GM23338 (cell line): Measurements from ENCODE around the gene FAM174A. TPM values are rescaled to one million over a fixed set of nuclear protein-coding genes. Genes with fewer than 3 reads are reported as not detected.

Source experiments
- ATAC-seq: fragments of 200-7000 bp; cut with Tn5 transposase; 3 replicates; pipeline ENCODE4 v1.9.1; 2020
- DNase-seq: peaks from one replicate; pipeline ENCODE4 v3.0.0-alpha.2; 2015; ENCODE audit warnings: low spot score
- H2AFZ ChIP-seq: fragments of 200-600 bp; sonication (generic); 2 replicates; pipeline ENCODE4 v1.8.0; 2016; ENCODE audit warnings: antibody characterized with exemption, mild to moderate bottlenecking, moderate library complexity
- H3F3A ChIP-seq: fragments of 200-600 bp; sonication (generic); replicated peaks from 2 replicates; pipeline ENCODE4 v1.8.0; 2017; ENCODE audit warnings: antibody characterized with exemption, mixed run types, low read depth
- H3K27ac ChIP-seq: fragments of 200-600 bp; sonication (generic); 2 replicates; pipeline ENCODE4 v1.6.1; 2016; ENCODE audit warnings: low read depth
- H3K27me3 ChIP-seq: fragments of 200-600 bp; sonication (generic); 2 replicates; pipeline ENCODE4 v1.8.0; 2016; ENCODE audit warnings: mild to moderate bottlenecking, mixed run types, moderate library complexity; ENCODE audit not compliant: insufficient read depth
- H3K36me3 ChIP-seq: fragments of 200-600 bp; sonication (generic); 2 replicates; pipeline ENCODE4 v1.8.0; 2016; ENCODE audit warnings: mild to moderate bottlenecking; ENCODE audit not compliant: insufficient read depth
- H3K4me1 ChIP-seq: fragments of 200-600 bp; sonication (generic); 2 replicates; pipeline ENCODE4 v1.8.0; 2016; ENCODE audit warnings: mild to moderate bottlenecking, moderate library complexity; ENCODE audit not compliant: insufficient read depth
- H3K4me2 ChIP-seq: fragments of 200-600 bp; sonication (generic); 2 replicates; pipeline ENCODE4 v1.7.1; 2017; ENCODE audit warnings: mixed run types
- H3K4me3 ChIP-seq: fragments of 200-600 bp; sonication (generic); 2 replicates; pipeline ENCODE4 v1.6.1; 2016; ENCODE audit warnings: mixed run types
- H3K79me2 ChIP-seq: fragments of 200-600 bp; sonication (generic); replicated peaks from 2 replicates; pipeline ENCODE4 v1.8.0; 2017; ENCODE audit warnings: mild to moderate bottlenecking; ENCODE audit not compliant: insufficient read depth
- H3K9me2 ChIP-seq: fragments of 200-600 bp; sonication (generic); 2 replicates; pipeline ENCODE4 v1.8.0; 2017; ENCODE audit not compliant: insufficient read depth
- H4K20me1 ChIP-seq: fragments of 200-600 bp; sonication (generic); replicated peaks from 2 replicates; pipeline ENCODE4 v1.8.0; 2017; ENCODE audit warnings: mild to moderate bottlenecking; ENCODE audit not compliant: insufficient read depth
- H3K27ac Mint-ChIP-seq: 2 replicates; pipeline ENCODE4 v1.8.0; 2020; ENCODE audit warnings: inconsistent platforms, mild to moderate bottlenecking, moderate library complexity, mixed read lengths
- H3K27me3 Mint-ChIP-seq: 3 replicates; pipeline ENCODE4 v1.8.0; 2022; ENCODE audit warnings: low read depth, mild to moderate bottlenecking, moderate library complexity, mixed read lengths, inconsistent platforms; ENCODE audit not compliant: insufficient read depth, poor library complexity
- H3K36me3 Mint-ChIP-seq: 3 replicates; pipeline ENCODE4 v1.8.0; 2021; ENCODE audit warnings: low read depth, mild to moderate bottlenecking, inconsistent platforms, moderate library complexity, mixed read lengths
- H3K4me1 Mint-ChIP-seq: 3 replicates; pipeline ENCODE4 v1.8.0; 2020; ENCODE audit warnings: mild to moderate bottlenecking, inconsistent platforms, mixed read lengths
- H3K4me3 Mint-ChIP-seq: 3 replicates; pipeline ENCODE4 v1.8.0; 2021; ENCODE audit warnings: moderate library complexity, mild to moderate bottlenecking, inconsistent platforms, mixed read lengths
- H3K9me3 Mint-ChIP-seq: 3 replicates; pipeline ENCODE4 v1.8.0; 2020; ENCODE audit warnings: moderate library complexity, mild to moderate bottlenecking, inconsistent platforms, mixed read lengths
- CREB1 ChIP-seq: fragments of 250-450 bp; sonication (Bioruptor Pico); IDR thresholded peaks from 2 replicates; pipeline ENCODE4 v1.5.0; 2020; ENCODE audit warnings: low read depth, mild to moderate bottlenecking, moderate library complexity
- ETS1 ChIP-seq: IDR thresholded peaks from 2 replicates; pipeline ENCODE4 v1.6.1; 2016; ENCODE audit warnings: antibody characterized with exemption
- EZH2 ChIP-seq: fragments of 200-600 bp; sonication (generic); IDR thresholded peaks from one replicate; pipeline ENCODE4 v1.8.0; 2017; ENCODE audit warnings: antibody characterized with exemption, mild to moderate bottlenecking, low read depth; ENCODE audit not compliant: unreplicated experiment
- EZH2phosphoT487 ChIP-seq: fragments of 200-600 bp; sonication (generic); IDR thresholded peaks from one replicate; pipeline ENCODE4 v1.8.1; 2018; ENCODE audit warnings: antibody characterized with exemption; ENCODE audit not compliant: unreplicated experiment
- JUNB ChIP-seq: IDR thresholded peaks from one replicate; pipeline ENCODE4 v1.6.1; 2016; ENCODE audit warnings: antibody characterized with exemption; ENCODE audit not compliant: unreplicated experiment
- NANOG ChIP-seq: IDR thresholded peaks from 2 replicates; pipeline ENCODE4 v1.6.1; 2016; ENCODE audit warnings: antibody characterized with exemption, borderline replicate concordance
- POLR2AphosphoS5 ChIP-seq: IDR thresholded peaks from 2 replicates; pipeline ENCODE4 v1.6.1; 2016; ENCODE audit warnings: antibody characterized with exemption, low read depth
- STAT1 ChIP-seq: IDR thresholded peaks from one replicate; pipeline ENCODE4 v1.6.1; 2016; ENCODE audit warnings: antibody characterized with exemption; ENCODE audit not compliant: unreplicated experiment
- ZNF114 ChIP-seq: fragments of 250-450 bp; sonication (Bioruptor Pico); IDR thresholded peaks from 2 replicates; pipeline ENCODE4 v1.5.0; 2020; ENCODE audit warnings: mild to moderate bottlenecking, moderate library complexity
- ZNF331 ChIP-seq: fragments of 250-450 bp; sonication (Bioruptor Pico); IDR thresholded peaks from 2 replicates; pipeline ENCODE4 v1.5.0; 2020; ENCODE audit warnings: low read depth, mild to moderate bottlenecking, moderate library complexity
- polyA plus RNA-seq: library from polyadenylated mRNA; unstranded; fragments of >200 nt; fragmentation: Nextera tagmentation; extraction: Ambion mirVana; gene quantifications from 2 replicates; pipeline ENCODE4 v1.2.1, GENCODE V29; 2016
- total RNA-seq: library from RNA; depleted of rRNA; stranded (reverse); fragments of >200 nt; shearing (Covaris generic); gene quantifications from 2 replicates; pipeline ENCODE4 v1.2.3, GENCODE V29; 2014
- TF ChIP-seq, protein P1 (sequence below): IDR thresholded peaks from one replicate; pipeline ENCODE4 v1.6.1; 2018; ENCODE audit warnings: antibody characterized with exemption; ENCODE audit not compliant: unreplicated experiment
- TF ChIP-seq, protein P2 (sequence below): fragments of 250-450 bp; sonication (Bioruptor Pico); IDR thresholded peaks from 2 replicates; pipeline ENCODE4 v1.5.0; 2020; ENCODE audit warnings: mild to moderate bottlenecking, moderate library complexity

Gene FAM174A
- total and polyA plus RNA-seq, 2 experiments from 2014 or later, result 5.6 to 9.5 TPM

GRCh38 chr5:100595812-100596173 is 60.6 kb downstream of the FAM174A start (continued):
- TF ChIP-seq, protein P1, sequence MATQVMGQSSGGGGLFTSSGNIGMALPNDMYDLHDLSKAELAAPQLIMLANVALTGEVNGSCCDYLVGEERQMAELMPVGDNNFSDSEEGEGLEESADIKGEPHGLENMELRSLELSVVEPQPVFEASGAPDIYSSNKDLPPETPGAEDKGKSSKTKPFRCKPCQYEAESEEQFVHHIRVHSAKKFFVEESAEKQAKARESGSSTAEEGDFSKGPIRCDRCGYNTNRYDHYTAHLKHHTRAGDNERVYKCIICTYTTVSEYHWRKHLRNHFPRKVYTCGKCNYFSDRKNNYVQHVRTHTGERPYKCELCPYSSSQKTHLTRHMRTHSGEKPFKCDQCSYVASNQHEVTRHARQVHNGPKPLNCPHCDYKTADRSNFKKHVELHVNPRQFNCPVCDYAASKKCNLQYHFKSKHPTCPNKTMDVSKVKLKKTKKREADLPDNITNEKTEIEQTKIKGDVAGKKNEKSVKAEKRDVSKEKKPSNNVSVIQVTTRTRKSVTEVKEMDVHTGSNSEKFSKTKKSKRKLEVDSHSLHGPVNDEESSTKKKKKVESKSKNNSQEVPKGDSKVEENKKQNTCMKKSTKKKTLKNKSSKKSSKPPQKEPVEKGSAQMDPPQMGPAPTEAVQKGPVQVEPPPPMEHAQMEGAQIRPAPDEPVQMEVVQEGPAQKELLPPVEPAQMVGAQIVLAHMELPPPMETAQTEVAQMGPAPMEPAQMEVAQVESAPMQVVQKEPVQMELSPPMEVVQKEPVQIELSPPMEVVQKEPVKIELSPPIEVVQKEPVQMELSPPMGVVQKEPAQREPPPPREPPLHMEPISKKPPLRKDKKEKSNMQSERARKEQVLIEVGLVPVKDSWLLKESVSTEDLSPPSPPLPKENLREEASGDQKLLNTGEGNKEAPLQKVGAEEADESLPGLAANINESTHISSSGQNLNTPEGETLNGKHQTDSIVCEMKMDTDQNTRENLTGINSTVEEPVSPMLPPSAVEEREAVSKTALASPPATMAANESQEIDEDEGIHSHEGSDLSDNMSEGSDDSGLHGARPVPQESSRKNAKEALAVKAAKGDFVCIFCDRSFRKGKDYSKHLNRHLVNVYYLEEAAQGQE, result no peak

GRCh38 chr5:100598446-100598845 is 63.3 kb downstream of the FAM174A start:
- no peaks in the 10 kb centered on the region for H3K9me2 ChIP-seq
- H3K27ac ChIP-seq, result no peak overlapping the region
- H3K27ac Mint-ChIP-seq, result no peak overlapping the region
- no peaks in the 10 kb centered on the region for H3K36me3 Mint-ChIP-seq
- peaks cover 3% of the 10 kb centered on the region; the same call in 1 of the 3 replicates for H3K4me1 Mint-ChIP-seq
- DNase-seq, result no peak
- no peak overlapping the region for H3K4me3 ChIP-seq
- no peak overlapping the region for H3K4me2 ChIP-seq
- H2AFZ ChIP-seq, result no peak overlapping the region
- no peaks in the 10 kb centered on the region for H3K27me3 ChIP-seq
- H3K79me2 ChIP-seq, result no peaks in the 10 kb centered on the region
- ATAC-seq, result no peak
- no peaks in the 10 kb centered on the region for H3F3A ChIP-seq
- no peaks in the 10 kb centered on the region for H3K27me3 Mint-ChIP-seq
- no peaks in the 10 kb centered on the region for H3K36me3 ChIP-seq
- no peaks in the 10 kb centered on the region for H4K20me1 ChIP-seq
- no peaks in the 10 kb centered on the region for H3K9me3 Mint-ChIP-seq
- H3K4me1 ChIP-seq, result no peaks in the 10 kb centered on the region
- H3K4me3 Mint-ChIP-seq, result no peak overlapping the region
- TF ChIP-seq EZH2 (no peak), STAT1 (no peak), CREB1 (CRISPR knock-in tag) (no peak), EZH2phosphoT487 (no peak), ZNF114 (CRISPR knock-in tag) (no peak), ZNF331 (CRISPR knock-in tag) (no peak), ETS1 (no peak), NANOG (no peak), POLR2AphosphoS5 (no peak), JUNB (no peak)
- TF ChIP-seq, protein P1, result no peak
- TF ChIP-seq, protein P2, sequence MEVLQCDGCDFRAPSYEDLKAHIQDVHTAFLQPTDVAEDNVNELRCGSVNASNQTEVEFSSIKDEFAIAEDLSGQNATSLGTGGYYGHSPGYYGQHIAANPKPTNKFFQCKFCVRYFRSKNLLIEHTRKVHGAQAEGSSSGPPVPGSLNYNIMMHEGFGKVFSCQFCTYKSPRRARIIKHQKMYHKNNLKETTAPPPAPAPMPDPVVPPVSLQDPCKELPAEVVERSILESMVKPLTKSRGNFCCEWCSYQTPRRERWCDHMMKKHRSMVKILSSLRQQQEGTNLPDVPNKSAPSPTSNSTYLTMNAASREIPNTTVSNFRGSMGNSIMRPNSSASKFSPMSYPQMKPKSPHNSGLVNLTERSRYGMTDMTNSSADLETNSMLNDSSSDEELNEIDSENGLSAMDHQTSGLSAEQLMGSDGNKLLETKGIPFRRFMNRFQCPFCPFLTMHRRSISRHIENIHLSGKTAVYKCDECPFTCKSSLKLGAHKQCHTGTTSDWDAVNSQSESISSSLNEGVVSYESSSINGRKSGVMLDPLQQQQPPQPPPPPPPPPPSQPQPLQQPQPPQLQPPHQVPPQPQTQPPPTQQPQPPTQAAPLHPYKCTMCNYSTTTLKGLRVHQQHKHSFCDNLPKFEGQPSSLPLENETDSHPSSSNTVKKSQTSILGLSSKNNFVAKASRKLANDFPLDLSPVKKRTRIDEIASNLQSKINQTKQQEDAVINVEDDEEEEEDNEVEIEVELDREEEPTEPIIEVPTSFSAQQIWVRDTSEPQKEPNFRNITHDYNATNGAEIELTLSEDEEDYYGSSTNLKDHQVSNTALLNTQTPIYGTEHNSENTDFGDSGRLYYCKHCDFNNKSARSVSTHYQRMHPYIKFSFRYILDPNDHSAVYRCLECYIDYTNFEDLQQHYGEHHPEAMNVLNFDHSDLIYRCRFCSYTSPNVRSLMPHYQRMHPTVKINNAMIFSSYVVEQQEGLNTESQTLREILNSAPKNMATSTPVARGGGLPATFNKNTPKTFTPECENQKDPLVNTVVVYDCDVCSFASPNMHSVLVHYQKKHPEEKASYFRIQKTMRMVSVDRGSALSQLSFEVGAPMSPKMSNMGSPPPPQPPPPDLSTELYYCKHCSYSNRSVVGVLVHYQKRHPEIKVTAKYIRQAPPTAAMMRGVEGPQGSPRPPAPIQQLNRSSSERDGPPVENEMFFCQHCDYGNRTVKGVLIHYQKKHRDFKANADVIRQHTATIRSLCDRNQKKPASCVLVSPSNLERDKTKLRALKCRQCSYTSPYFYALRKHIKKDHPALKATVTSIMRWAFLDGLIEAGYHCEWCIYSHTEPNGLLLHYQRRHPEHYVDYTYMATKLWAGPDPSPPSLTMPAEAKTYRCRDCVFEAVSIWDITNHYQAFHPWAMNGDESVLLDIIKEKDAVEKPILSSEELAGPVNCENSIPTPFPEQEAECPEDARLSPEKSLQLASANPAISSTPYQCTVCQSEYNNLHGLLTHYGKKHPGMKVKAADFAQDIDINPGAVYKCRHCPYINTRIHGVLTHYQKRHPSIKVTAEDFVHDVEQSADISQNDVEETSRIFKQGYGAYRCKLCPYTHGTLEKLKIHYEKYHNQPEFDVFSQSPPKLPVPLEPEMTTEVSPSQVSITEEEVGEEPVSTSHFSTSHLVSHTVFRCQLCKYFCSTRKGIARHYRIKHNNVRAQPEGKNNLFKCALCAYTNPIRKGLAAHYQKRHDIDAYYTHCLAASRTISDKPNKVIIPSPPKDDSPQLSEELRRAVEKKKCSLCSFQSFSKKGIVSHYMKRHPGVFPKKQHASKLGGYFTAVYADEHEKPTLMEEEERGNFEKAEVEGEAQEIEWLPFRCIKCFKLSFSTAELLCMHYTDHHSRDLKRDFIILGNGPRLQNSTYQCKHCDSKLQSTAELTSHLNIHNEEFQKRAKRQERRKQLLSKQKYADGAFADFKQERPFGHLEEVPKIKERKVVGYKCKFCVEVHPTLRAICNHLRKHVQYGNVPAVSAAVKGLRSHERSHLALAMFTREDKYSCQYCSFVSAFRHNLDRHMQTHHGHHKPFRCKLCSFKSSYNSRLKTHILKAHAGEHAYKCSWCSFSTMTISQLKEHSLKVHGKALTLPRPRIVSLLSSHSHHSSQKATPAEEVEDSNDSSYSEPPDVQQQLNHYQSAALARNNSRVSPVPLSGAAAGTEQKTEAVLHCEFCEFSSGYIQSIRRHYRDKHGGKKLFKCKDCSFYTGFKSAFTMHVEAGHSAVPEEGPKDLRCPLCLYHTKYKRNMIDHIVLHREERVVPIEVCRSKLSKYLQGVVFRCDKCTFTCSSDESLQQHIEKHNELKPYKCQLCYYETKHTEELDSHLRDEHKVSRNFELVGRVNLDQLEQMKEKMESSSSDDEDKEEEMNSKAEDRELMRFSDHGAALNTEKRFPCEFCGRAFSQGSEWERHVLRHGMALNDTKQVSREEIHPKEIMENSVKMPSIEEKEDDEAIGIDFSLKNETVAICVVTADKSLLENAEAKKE (CRISPR knock-in tag), result no peak
